Subcutaneous preadipocyte (primary cell): ENCODE measurements around the gene RBP3. TPM values are rescaled to one million over a fixed set of nuclear protein-coding genes. Genes with fewer than 3 reads are reported as not detected.

Experiments
- total RNA-seq: library from RNA; depleted of rRNA; stranded (reverse); fragments of >200 nt; gene quantifications from 2 replicates; pipeline ENCODE4 v1.2.3, GENCODE V29; 2012

Gene RBP3
- total RNA-seq: not detected in 2 replicates

GRCh38 chr10:47348138-47348651 is at the start of gene RBP3:
RBP3 (plus strand) TSS chr10:47348363; CDS start chr10:47348485, 122 bp downstream.

GRCh38 chr10:47299611-47300428 is 48.3 kb upstream of the RBP3 start, which contains the start of gene GDF10:
GDF10 (plus strand) TSS chr10:47300197; CDS start chr10:47300652, 455 bp downstream.

GRCh38 chr10:47322300-47323061 is 25.7 kb upstream of the RBP3 start, which contains the start of gene GDF2:
GDF2 (plus strand) TSS chr10:47322454; CDS start chr10:47322669, 215 bp downstream.

GRCh38 chr10:47384148-47384921 is 36.2 kb downstream of the RBP3 start, which contains the start of gene ZNF488:
ZNF488 (minus strand) TSS chr10:47384293; CDS start chr10:47368829, 15,464 bp downstream.

Other genes starting within 250 kb of the RBP3 start
- gene GDF10, start 48.2 kb upstream of the RBP3 start, total RNA-seq: under 0.01 TPM in 1 of 2 replicates, not detected in the other
- gene GDF2, start 25.9 kb upstream of the RBP3 start, total RNA-seq: not detected in 2 replicates
- under 0.01 TPM in 2 replicates for gene ZNF488, start 35.9 kb downstream of the RBP3 start, total RNA-seq
- gene ANXA8, start 135.8 kb downstream of the RBP3 start, total RNA-seq: under 0.01 and 0.20 TPM in 2 replicates
- gene FAM25G, start 143.3 kb downstream of the RBP3 start, total RNA-seq: not detected in 2 replicates
- 5.5 and 6.5 TPM in 2 replicates for gene AGAP9, start 175.3 kb downstream of the RBP3 start, total RNA-seq